Eye (tissue), 1 donor: ENCODE data around the gene SDSL.

Experiments used
- DNase-seq: peaks from one replicate; pipeline ENCODE4 v3.0.0-alpha.2; 2015

Gene SDSL

DNA sequence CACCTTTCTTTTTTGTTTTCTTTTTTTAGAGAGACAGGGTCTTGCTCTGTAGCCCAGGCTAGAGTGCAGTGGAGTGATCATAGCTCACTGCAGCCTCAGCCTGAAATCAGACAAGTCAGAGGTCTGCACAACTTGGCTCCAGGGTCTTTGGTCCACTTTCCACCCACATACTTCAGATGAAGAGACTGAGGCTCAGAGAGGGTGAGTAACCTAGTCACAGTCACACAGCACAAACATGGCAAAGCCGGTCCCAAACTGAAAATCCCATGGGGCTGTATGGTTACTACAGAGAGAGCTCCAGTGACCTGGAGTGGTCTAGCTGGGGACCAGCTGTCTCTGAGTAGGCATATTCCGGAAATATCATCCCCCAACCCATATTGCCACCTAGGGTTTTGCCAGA, 30.3 kb downstream of the SDSL start:
- DNase-seq = no peak

DNA sequence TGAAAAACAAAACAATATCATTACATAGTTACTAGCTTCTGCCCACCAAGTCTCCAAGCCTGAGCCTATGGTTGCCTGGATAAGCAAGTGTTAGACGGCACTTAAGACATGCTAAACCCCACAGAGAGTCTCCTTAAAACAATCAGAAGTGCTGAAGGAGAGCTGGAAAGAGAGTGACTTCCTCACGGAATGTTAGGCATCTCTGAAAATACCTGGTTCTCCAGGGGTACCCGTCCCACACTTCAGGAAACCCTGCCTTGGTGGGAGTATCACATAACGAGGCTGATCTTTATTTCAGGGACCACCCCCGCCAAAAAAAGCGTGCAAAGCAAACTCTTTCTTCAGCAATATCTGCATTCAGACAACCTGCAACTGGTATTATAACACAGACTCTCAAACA, 31.1 kb downstream of the SDSL start:
- no peak for DNase-seq

- DNase-seq = no peak
Measured at GRCh38 chr12:113456199-113456598, 34.0 kb downstream of the SDSL start.

DNA sequence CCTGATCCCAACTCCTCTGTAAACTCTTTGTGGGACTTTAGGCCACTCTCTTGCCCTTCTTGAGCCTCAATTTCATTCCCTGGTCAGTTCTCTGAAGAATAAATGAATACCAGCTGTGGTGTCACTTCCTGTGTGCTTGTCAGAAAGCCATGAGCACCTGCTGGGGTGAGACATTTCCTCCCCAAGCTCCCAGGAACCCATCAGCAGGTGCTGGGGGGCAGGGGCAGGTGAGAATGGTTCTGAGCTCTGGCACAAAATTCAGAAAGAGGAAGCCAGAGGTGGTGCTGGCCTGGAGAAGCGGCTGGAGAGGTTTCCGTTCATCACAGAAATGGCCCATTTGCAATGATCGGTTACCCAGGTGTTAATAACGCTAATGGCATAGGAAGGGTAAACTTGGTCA, 34.6 kb downstream of the SDSL start:
- no peak for DNase-seq

DNA sequence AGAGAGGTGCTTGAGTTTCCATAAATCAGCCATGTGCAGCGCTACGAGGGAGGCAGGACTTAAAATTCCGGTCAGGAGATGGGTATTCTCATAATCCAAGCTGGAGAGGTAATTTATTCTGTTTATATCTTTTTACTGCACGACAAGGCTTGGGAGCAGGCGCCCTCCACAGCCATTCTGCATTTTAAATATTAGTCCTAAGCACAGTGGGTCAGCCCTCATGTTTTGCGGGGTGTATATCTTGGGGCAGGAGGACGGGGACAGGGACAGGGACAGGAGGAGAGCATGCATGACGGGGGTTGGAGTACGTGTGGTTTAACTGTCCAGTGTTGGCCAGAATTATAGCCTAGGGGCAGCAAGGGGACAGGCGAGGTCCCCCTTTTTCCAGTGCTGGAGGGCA, 35.0 kb downstream of the SDSL start:
- DNase-seq = no peak

- no peak for DNase-seq
Measured at GRCh38 chr12:113457710-113458109, 35.5 kb downstream of the SDSL start.

- no peak for DNase-seq
Measured at GRCh38 chr12:113459981-113460380, 37.8 kb downstream of the SDSL start.

- no peak for DNase-seq
Measured at GRCh38 chr12:113461666-113462065, 39.5 kb downstream of the SDSL start.

GRCh38 chr12:113462117-113462774, 40.1 kb downstream of the SDSL start:
- DNase-seq = peak; percentile 93

- DNase-seq = peak; percentile 48
Measured at GRCh38 chr12:113462998-113463745, 41.0 kb downstream of the SDSL start.

- peak; percentile 47 for DNase-seq
Measured at GRCh38 chr12:113463746-113464451, 41.7 kb downstream of the SDSL start.

DNA sequence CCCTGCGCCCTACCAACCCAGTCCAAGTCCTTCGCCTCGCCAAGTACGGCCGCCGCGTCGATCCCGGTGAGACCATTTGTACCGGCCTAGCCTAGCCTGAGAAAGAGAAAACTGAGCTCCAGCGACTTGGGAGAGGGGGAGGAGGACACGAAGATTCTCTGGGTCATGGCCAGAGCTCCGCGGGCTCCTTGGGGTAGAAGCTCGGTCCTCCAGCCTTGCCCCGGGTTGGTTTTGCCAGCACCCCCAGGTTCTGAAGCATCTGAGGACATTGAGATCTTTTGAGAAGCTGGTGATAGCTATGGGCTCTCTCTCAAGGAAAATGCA, 42.2 kb downstream of the SDSL start:
- DNase-seq = no peak

DNA sequence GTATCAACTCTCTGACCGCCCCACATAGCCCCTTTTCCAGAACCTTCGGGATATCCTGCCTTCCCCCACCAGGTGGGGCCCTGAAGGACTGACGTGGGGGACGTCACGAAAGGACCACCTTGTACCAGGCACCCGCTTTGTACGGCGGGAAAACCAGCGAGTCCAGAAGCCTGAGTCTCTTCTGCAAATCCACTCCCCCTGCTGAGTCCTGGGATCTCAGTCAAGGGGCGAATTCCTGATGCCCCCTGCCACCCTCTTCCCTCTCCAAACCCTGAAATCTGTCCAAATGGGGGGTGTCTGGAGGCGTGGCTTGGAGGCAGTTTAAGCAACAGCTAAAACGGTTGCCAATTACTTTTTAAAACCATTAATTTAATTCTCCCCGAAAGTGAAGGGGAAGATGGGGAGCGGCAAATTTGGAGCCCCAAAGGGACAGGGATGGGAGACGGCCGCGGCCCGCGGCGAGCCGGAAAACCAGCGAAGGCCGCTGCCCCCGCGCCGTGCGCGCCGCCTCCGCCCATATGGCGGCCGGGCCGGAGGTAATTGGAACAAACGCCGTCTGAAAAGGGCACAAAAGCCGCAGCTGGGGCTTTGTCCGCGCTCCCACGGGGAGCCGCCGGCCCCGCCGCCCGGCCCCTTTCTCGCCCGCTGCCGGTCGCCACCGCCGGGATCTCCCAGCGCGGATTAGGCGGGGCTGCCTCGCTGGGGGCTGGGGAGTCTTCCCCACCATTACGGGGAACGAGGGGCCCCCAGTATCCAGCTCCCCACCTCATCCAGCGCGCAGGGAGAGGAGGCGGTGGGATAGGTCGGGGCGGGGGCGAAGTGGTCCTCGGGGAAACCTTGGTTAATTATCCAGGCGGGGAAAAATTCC, 42.9 kb downstream of the SDSL start:
- peak; percentile 69 for DNase-seq

- DNase-seq = peak; percentile 49
Measured at GRCh38 chr12:113465808-113466453, 43.8 kb downstream of the SDSL start.

DNA sequence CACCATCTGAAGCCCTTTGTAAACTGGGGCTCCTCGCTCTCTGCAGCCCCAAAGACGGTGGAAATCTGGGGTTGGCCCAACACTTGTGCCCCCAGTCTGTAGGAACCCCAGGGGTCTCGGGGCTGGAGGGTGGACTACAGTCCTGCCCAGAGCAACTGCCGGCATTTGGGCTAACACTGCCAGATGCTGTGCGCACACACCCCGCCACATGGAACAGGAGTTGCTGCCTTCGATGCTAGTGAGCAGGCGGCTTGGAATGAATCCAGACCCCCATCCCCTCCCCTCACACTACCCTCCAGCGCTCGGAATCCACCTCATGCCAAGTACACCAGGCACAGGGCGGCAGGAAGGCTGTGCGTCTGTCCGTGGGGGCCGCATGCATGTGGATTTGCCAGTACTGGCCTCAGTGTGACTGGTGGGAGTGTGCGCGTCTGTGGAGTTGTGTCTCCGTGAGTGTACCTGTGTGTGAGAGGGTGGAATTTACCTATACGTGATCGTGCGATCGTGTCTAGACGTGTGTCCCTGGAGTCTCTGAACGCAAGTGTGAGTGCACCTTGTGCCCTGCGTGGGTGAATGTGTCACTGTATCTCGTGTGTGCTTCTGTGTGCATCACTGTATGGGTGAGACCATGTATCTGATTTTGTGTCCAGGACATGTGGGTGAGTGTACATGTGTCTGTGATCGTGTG, 44.4 kb downstream of the SDSL start:
- DNase-seq = peak; percentile 35

DNA sequence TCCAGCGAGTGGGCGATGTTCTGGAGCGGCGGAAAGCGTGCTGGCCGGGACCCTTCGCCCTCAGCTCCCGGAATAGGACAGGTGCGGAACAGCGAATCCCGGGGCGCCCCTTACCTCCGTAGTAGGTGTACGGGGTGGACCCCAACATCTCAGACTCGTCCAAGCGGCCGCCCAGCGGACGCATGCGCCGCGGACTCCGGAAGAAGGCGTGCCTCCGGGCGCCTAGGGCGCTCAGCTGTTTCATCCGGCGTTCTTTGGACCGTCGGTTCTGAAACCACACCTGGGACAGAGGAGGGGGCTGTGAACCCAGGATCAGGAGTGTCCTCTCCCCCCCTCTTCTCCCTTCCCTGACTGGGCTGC, 44.9 kb downstream of the SDSL start:
- no peak for DNase-seq

DNA sequence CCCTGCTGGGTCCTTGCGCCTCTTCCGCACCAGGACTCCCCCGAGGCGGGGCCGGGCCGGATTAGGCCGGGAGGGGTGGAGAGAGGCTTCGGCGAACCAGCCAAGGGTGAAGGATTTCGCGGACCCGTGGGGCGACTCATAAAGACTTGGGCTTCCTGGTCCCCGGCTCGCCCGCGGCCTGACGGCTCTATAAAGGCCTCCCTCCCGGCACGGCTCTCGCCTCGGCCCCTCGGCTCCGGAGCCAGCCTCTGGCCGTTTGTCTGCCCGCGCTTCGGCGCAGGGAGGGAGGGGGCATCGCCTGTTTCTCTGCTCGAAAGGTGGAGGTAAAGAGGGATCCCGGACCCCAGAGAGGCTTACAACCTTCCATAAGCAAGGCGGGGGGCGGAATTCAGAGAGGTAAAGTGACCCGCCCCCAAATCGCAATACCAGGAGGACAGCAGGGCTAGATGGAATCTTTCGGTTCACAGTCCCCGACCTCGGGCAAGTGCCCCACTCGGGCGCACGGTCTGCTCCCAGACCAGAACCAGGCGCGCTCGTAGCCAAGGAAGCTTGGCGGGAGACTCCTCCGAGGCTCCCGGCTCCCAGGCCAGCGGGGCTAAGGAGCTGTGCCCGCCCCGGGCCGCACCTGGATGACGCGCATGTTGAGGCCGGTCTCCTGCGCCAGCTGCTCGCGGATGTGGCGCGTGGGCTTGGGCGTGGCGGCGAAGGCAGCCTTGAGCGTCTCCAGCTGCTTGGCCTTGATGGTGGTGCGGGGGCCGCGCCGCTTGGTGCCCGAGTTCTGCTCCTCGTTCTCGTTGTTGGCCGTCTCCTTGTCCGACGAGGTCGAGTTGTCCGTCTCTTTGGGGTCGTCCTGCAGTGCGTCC, 45.6 kb downstream of the SDSL start:
- peak; percentile 49 for DNase-seq

DNA sequence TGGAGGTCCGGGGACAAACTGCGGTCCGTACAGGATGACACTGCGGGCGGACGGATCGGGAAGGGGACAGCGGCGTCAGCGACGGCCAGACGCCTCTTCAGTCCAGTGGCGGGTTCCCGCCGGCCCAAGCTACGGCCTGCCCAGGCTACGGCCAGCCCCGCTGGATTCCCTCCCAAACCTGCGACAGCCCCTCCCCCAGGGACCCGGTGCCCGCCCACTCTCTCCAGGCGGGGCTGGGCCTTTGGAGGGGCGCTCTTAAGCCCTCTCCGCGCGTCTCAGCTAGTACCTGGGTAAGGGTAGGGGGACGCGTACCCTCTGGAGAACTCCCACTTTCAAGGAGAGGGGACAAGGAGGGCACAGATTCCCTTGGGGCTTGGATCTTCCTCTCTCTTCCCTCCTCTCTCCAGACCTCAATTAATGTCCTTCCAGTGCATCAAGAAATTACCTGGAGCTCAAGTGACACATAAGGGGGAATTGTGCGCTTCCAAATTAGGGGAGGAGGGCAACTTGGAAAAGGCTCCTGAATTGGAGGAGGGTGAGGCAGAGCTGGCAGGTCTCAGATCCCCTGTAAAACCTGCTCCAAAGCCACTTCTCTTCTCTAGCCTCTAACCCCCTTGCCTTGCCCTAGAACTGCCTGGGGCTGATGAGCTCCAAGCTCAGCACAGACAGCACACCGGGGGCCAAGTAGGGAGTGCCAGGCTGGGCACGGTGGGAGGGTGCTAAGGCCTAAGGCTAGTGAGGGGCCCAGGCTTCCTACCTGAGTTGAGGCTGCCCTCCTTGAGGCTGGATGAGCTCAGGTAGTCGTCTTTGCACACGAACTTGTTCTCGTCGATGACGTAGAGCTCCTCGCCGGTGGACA, 46.4 kb downstream of the SDSL start:
- DNase-seq = no peak

DNA sequence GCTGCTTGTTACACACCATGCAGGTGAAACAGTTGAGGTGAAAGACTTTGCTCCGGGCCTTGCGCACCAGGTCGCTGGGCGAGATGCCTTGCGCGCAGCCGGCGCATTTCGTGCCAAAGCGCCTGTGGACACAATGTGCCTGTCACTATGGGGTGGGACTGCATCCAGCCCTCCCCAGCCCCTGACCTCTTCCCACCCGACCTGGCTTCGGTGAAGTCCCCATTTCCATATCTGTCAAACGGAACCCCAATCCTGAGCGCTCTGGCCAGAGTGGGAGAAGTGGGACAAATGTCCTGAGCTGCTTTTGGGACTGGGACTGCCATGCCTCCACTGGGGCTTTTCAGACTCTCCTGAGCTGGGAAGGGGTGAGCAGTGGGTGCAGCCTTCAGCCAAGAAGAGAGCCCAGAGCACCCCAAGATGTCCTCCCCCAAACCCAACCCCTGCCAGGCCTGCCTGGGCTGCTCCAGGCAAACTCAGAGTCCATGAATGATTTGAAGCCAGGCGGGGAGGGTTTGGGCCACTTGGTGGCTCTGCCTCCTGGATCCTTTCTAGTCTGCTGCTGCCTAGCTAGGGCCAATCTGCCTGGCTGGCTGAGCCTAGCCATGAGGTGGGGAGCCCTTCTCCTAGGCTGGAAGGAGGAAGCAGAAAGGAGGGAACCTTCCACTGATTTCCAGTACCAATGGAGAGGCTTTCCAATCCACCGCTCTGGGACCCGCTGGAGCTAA, 47.2 kb downstream of the SDSL start:
- DNase-seq = no peak
